Mesenteric fat pad (tissue), 1 donor: ENCODE measurements around the gene PCDHGA5. TPM values are rescaled to one million over a fixed set of nuclear protein-coding genes. Genes with fewer than 3 reads are reported as not detected.
A peak's percentile ranks its signal among the peaks of the same experiment; 100 is the strongest.
"Not testable (repeated sequence)": the region's sequence is repeated elsewhere in the genome, so short reads cannot be mapped to it uniquely, and the experiment has no call there.

Source experiments
- DNase-seq: peaks from one replicate; pipeline ENCODE4 v3.0.0-alpha.2; 2020; ENCODE audit warnings: low spot score
- long read RNA-seq: library from polyadenylated mRNA; unstranded; transcript quantifications from one replicate; pipeline ENCODE4 v2.0.0, GENCODE V29; 2020
- total RNA-seq: library from RNA; stranded (reverse); fragmentation: NEBNext Ultra II Directional; extraction: Animal tissue kit (Norgen Biotek cat#: 25700); gene quantifications from one replicate; pipeline ENCODE4 v1.2.1, GENCODE V29; 2021
- donor health status: DM: yes; HTN: yes; CAD: no.

The PCDHGA5 gene
- total RNA-seq = 2.7 TPM
- long read RNA-seq, partial matches to known transcripts = 0 of 1 reads
- long read RNA-seq, other reads (novel, unspliced or antisense) = 0 of 1 reads

DNA sequence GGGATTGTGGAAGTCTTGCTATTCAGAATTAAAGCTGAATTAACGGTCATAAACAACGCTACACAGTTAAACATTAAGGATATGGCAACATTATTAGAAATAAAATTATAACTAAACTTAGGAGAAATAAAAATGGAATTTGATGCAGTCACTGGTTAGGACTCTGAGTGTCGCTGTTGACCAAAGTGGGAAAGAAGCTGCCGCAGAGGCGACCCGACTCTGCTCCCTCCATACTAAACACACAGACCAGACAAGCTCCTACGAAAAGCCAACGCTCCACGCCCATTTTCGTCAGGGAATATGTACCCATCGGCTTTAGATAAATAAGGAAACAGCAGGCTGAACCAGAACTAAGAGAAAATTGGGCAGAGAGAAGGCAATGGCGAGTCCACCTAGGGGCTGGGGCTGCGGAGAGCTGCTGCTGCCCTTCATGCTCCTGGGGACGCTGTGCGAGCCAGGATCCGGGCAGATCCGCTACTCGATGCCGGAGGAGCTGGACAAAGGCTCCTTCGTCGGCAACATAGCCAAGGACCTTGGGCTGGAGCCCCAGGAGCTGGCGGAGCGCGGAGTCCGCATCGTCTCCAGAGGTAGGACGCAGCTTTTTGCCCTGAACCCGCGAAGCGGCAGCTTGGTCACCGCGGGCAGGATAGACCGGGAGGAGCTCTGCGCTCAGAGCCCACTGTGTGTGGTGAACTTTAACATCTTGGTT lies at the start of gene PCDHGA5:
PCDHGA5 (plus strand) TSS at position 211 of the 709 bp plus-strand sequence; CDS start at position 380, 169 bp downstream.
- peak; percentile 84 for DNase-seq

DNA sequence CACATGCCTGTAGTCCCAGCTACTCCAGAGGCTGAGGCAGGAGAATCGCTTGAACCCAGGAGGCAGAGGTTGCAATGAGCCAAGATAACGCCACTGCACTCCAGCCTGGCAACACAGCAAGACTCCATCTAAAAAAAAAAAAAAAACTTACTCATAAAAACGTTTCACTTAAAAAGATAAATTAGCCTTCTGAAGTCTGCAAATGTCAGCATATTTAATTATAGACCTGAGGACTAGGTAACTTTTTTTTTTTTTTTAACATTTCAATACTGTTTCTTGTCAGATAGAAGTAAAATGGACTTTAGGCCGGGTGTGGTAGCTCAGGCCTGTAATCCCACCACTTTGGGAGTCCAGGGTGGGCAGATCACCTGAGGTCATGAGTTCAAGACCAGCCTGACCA lies 47.0 kb upstream of the PCDHGA5 start:
- DNase-seq = not testable (repeated sequence)

DNA sequence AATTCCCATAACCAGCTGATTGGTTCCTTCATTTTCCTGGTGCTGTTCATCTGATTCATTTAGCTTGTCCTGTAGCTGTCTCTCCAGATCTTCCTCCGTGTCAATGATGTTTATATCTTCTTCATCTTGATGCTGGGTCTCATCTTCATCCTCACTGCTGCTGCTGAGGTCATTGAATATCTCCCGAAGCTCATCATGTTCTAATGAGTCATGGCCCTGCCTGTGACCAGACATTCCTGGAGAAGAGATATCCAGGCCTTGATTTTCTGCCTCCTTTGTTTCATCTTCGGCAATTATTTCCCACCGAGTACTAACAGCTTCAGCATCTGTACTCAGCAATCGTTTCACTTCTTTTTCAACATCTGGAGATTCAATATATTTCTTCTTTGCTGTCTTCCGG lies 44.8 kb upstream of the PCDHGA5 start:
- no peak for DNase-seq

DNA sequence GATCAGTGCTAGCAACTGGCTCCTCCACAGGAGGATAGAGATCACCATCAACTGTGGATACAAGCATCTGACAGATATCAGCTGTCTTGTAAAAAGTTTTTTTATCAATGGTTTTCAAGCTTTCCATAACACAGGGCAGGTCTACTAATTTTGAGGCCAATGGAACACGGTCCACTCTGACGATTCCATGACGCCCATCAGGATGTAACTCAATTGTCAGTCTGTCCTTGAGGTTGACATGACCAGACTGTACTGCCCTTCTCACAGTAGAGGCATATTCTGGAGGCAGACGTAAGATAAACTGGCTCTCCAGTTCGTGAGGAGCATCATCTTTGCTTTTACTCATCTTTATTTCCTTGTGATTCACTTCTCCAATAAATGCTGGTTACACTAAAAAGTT lies 44.3 kb upstream of the PCDHGA5 start:
- no peak for DNase-seq

DNA sequence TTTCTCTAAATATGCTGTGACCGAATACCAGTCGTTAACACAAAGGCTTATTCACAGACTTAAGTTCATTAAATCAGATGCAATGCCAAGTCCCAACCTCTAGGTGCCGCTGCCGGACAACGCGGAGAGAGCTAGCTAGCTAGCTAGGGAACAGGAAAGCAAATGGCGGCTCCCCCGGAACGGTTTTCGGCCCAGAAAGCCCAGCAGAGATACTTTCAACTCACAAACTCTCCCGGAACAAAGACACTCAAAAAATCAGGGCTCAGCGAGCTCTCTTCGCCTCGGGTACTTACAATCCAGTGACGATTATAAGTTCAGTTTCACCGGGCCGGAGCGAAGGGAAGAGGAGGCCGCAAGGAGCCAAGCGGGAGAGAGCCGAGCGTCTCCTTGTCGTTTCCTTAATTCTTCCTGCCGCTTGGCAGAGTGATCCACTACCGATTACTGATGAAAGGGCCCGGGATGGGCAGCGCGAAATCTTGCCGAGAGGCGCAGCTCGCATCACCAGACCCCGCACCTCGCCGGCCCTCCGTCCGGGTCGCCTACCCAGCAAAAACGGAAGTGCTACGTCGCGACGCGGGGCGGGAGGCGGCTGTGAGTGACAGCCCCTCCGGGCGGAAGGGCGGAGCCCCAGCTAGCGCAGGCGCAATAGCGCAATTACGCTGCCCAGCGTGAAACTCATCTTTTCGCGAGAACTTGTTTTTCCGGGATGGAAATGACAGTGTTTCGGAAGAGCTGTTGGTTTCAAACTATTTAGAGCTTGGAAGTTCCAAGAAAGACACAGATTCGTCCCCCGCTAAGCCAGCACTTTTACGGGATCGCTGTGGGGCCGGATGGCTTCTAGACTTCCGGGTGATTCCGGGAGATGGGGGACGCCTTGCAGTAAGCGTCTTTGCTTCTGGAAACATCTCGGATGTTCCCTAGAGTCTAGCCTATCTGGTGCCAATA lies 43.5 kb upstream of the PCDHGA5 start, which contains the start of gene TAF7:
TAF7 (minus strand) TSS at position 560 of the 945 bp plus-strand sequence. CDS start 740 bp downstream, outside the sequence.
- DNase-seq = peak; percentile 96

DNA sequence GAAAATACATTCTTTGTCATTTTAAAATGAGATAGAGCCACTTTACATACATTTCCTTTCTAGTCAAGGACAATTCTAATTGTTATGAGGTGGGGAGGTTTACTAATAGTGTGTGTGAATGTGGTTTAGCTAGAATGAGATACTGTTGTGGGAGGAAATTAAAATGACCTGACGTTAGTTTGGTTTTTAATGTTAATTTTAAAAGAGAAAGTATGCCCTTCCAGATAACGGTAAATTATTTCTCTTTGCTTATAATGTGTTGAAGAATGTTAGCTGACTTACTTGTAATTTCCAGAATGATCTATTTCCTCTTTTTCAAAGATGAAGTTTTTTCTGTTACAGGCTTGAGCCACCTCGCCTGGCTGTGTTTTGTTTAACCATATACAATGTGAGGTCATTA lies 41.7 kb upstream of the PCDHGA5 start:
- DNase-seq = no peak

DNA sequence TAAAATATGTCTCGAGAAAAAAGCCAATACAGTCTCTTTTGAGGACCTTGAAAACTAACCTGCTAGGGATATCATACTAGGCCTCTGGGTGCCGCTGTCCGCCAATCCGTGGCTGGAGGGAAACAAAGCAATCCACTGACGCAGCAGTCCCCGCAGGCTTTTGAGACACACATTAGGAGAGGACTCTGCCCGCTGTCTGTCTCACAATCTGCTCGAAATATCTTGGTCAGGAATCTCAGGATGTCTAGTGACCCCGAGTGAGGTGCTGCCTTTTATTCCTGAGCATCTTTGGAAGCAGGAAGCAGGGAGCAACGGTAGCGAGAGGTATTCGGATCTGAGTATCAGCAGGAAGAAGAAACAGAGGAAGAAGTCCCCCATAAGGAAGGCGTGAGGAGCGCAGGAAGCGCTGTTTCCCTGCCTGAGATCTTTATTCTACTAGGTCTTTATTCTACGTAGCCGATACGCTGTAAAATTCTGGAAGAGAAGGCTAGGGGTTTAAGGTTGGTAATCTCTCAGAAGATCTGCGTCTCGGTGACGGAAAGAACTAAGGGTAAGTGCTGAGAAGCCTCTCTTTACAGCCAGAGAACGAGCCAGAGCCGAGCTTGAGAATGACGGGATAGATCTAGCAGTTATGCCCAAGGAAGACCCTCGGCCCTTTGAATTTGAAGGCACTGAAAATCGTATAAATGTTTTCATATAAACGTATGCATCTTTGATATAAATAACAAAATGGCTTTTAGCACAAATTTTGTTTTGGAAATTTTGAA lies 37.7 kb upstream of the PCDHGA5 start:
- DNase-seq = no peak

DNA sequence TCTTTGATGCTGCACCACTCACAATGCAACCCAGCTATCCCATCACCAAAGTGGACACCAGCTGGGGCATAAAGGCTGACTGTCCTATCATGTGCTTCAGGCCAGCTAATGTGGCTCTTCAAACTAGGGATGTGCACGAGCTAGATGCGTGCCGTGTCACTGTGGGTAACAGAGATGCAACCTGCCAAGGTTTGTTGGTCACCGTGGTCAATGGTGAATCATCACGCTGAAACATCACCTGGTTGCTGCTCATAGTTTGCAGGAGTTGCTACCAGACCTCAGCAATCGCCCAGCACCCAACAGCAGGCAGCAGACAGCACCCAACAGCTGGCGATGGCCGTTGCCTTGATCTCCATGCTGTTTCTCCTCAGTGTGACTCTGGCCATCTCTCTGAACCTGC lies 35.7 kb upstream of the PCDHGA5 start:
- no peak for DNase-seq

DNA sequence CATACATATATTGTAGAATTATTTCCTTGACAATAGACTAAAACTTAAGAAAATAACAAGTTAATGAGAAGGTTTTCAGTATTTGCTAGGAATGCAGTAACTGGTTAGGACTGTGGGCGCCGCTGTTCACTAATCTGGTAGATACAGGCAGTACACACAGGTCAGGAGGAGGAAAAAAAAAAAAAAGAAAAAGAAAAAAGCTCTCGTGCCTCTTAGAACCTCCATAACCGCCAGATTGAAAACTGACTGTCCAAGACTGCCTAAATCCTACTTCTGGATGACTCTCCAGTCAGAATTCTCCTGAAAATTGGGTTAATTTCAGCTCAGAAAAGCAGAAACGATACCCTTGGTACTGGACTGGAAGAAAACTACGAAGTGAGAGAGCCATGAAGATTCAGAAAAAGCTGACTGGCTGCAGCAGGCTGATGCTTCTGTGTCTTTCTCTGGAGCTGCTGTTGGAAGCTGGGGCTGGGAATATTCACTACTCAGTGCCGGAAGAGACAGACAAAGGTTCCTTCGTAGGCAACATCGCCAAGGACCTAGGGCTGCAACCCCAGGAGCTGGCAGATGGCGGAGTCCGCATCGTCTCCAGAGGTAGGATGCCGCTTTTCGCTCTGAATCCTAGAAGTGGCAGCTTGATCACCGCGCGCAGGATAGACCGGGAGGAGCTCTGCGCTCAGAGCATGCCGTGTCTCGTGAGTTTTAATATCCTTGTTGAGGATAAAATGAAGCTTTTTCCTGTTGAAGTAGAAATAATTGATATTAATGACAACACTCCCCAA lies 33.5 kb upstream of the PCDHGA5 start, which contains the start of gene PCDHGA1:
PCDHGA1 (plus strand) TSS at position 216 of the 782 bp plus-strand sequence.
- DNase-seq = no peak

DNA sequence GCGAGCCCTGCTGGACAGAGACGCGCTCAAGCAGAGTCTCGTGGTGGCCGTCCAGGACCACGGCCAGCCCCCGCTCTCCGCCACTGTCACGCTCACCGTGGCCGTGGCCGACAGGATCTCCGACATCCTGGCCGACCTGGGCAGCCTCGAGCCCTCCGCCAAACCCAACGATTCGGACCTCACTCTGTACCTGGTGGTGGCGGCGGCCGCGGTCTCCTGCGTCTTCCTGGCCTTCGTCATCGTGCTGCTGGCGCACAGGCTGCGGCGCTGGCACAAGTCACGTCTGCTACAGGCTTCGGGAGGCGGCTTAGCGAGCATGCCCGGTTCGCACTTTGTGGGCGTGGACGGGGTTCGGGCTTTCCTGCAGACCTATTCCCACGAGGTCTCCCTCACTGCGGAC lies 31.4 kb upstream of the PCDHGA5 start:
- not testable (repeated sequence) for DNase-seq

DNA sequence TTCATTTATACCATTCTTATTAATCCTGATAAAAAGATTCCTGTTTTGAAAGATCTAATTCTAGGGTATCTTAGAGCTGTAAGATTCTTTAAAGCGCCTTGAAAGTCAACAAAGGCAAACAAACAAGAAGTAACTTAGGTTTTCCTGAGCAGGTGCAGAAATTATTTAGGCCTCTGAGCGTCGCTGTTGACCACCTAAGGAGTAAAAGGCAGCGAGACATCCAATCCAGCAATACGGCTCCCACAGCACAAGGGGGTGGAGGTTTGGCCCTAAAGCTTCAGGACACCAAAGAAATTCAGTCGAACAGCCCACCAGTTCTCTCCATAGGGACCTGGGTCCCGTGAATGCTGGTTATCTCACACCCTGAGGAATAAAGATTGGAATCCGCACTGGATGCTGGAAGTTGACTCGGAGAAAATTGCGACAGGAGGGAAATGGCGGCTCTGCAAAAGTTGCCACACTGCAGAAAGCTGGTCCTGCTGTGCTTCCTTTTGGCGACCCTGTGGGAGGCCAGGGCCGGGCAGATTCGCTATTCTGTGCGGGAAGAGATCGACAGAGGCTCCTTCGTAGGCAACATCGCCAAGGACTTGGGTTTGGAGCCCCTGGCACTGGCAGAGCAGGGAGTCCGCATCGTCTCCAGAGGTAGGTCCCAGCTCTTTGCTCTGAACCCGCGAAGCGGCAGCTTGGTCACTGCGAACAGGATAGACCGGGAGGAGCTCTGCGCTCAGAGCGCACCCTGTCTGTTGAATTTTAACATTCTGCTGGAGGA lies 25.2 kb upstream of the PCDHGA5 start, which contains the start of gene PCDHGA2:
PCDHGA2 (plus strand) TSS at position 223 of the 769 bp plus-strand sequence.
- DNase-seq = no peak

DNA sequence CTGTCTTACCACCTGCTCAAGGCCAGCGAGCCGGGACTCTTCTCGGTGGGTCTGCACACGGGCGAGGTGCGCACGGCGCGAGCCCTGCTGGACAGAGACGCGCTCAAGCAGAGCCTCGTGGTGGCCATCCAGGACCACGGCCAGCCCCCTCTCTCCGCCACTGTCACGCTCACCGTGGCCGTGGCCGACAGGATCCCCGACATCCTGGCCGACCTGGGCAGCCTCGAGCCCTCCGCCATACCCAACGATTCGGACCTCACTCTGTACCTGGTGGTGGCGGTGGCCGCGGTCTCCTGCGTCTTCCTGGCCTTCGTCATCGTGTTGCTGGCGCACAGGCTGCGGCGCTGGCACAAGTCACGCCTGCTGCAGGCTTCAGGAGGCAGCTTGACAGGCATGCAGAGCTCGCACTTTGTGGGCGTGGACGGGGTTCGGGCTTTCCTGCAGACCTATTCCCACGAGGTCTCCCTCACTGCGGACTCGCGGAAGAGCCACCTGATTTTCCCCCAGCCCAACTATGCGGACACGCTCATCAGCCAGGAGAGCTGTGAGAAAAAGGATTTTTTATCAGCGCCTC lies 23.1 kb upstream of the PCDHGA5 start:
- DNase-seq = not testable (repeated sequence)

DNA sequence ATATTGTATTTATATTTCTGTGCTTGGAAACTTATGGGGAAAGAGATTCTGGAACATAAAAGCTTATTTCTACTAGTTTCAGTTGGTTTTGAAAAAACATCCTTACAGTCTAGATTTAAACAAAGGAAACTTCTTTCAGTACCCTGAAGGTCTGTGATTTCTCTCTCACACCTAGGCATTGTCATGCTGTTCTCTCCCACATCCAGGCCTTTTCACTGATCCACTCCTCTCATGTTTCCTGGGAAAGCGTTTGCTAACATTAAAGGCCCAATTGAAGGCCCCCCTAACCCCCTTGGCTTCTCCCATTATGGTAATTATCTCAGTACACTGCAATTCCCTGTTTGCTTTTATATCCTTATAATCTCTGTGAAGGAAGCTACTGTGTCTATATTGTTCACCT lies 21.2 kb upstream of the PCDHGA5 start:
- DNase-seq = no peak

DNA sequence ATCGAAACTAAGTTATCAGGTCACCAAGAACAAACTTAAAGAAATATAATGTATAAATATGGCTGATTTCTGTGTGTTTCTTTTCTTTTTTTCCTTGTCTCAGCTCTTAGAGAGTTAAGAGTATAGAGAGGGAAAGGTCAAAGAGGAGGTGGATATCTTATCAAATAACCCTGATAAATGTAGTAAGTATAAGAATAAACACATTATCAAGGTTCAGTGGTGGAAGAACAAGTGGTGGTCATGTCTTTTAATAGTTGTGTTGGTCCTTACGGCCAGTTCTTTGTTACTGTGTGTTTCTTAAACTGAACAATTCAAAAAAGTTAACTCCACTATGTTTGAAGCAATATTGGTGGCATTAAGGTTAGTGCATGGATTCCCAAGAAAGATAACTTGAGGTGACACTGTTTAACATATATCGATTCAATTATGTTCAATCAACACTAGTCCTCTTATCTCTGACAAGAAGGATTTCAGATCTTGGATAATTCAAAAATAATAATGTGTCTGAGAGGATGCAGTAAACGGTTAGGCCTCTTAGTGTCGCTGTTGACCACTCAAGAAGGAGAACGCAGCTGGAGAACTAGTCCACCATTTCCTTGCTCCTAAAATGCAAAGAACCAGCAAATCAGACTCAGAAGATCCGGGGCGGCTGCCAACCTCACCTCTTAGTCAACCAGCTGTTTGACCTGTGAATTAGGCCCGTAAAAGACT lies 20.6 kb upstream of the PCDHGA5 start, which contains the start of gene PCDHGA3:
PCDHGA3 (plus strand) TSS at position 588 of the 711 bp plus-strand sequence. CDS start 205 bp downstream, outside the sequence.
- no peak for DNase-seq

DNA sequence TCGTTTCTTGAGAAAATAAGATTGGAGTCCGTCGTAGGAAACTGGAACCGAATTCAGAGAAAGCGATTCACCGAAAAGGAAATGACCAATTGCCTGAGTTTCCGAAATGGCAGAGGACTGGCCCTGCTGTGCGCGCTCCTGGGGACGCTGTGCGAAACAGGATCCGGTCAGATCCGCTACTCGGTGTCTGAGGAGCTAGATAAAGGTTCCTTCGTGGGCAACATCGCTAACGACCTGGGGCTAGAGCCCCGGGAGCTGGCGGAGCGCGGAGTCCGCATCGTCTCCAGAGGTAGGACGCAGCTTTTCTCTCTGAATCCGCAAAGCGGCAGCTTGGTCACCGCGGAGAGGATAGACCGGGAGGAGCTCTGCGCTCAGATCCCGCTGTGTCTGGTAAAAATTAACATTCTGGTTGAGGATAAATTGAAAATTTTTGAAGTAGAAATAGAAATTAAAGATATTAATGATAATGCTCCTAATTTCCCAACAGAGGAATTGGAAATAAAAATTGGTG lies 20.0 kb upstream of the PCDHGA5 start:
- no peak for DNase-seq

DNA sequence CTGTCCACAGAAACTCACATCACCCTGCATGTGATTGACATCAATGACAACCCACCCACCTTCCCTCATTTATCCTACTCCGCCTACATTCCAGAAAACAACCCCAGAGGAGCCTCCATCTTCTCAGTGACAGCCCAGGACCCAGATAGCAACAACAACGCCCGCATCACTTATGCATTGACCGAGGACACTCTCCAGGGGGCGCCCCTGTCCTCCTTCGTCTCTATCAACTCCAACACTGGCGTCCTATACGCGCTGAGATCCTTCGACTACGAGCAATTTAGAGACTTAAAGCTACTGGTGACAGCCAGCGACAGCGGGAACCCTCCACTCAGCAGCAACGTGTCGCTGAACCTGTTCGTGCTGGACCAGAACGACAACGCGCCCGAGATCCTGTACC lies 18.6 kb upstream of the PCDHGA5 start:
- no peak for DNase-seq

DNA sequence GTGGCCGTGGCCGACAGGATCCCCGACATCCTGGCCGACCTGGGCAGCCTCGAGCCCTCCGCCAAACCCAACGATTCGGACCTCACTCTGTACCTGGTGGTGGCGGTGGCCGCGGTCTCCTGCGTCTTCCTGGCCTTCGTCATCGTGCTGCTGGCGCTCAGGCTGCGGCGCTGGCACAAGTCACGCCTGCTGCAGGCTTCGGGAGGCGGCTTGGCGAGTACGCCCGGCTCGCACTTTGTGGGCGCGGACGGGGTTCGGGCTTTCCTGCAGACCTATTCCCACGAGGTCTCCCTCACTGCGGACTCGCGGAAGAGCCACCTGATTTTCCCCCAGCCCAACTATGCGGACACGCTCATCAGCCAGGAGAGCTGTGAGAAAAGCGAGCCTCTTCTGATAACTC lies 17.9 kb upstream of the PCDHGA5 start:
- not testable (repeated sequence) for DNase-seq
